NCI-H1436 treated with DMSO at 0.1 percent for 48 hours (cell line): Measurements from ENCODE around the gene C17orf114.

Experiments
- DNase-seq: peaks from one replicate; lab custom pipeline; 2025; lab: John Stamatoyannopoulos, UW

Gene C17orf114

DNA sequence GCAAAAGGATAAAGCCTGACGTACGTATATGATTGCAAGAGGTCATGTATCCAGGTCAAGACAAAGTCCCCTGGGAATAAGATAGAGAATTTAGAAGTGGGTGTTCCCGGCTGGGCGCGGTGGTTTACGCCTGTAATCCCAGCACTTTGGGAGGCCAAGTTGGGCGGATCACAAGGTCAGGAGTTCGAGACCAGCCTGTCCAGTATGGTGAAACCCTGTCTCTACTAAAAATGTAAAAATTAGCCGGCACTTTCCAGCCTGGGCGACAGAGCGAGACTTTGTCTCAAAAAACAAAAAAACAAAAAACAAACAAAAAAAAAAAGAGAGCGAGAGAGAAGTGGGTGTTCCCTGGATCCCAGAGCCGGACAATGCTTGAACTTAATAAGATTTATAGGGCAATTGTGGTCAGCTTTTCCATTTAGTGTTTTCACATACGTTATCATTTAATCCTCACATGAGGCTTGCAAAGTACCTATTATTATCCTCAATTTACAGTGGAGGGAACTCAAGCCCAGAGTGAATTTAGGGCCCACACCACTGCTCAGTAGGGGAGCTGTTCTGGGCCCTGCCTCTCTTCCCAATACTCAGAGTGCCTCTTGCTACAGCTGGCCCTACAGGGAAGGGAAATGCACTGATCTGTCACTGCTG is 13.8 kb downstream of the C17orf114 start:
- no peak for DNase-seq

GRCh38 chr17:4786516-4786915 is 15.6 kb downstream of the C17orf114 start:
- no peak for DNase-seq

DNA sequence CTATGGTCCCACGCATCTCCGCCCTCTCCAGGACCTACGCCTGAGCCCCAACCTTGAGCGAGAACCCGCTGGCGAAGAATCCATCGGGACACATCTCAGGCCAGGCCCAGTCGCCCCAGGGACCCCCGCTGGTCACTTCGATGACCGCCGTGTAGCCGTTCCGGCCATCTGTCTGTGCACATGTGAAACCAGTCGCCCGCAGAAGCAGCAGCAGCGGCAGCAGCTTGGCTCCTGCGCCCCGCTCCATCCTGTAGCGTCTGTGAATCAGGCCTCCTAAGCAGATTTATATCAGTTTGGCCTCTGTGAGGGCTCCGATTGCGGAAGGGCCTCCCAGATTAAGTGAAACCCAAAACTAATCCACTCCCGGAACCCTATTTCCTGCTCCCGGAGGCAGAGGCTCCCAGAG is 16.0 kb downstream of the C17orf114 start, which contains the start of gene VMO1:
VMO1 (minus strand) TSS at position 259 of the 406 bp plus-strand sequence; CDS start at position 247, 12 bp downstream.
- DNase-seq = no peak

DNA sequence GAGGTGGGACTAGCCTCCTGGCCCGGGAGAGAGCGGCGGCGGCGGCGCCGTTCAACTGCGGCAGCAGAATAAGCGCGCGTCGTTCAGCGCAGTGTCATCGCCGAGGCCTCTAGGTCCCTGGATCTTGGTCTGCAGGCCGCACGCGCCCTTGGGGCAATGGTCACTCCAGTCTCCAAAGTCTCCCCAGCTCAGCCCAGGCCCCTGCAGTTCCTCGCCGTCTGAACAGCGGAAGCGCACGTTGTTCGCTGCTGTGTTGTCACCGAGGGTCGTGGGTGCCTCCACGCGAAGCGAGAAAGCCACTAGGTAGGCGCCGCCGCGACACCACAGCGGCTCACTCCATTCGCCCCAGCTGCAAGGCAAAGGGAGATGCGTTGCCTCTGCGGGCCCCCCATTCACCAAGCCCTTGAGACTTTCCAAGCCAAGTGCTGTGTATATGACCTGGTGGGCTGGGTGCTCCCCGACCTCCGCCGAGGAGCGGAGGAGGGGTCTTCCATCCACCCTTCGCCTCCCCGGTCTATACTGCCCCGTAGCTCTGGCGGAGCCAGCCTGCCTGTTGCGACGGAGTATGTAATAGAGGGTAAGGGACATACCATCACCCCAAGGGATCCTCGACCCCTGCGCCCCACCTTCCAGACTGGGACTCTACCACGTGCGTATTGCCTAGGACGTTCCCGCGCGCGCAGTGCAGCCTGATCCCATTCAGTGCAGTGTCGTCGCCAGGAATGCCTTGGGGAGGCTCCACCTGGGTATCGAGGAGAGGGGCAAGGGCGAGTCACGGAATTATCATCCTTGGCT is 16.6 kb downstream of the C17orf114 start:
- DNase-seq = no peak

- DNase-seq = no peak
Measured at GRCh38 chr17:4782652-4783051, 19.5 kb downstream of the C17orf114 start.

DNA sequence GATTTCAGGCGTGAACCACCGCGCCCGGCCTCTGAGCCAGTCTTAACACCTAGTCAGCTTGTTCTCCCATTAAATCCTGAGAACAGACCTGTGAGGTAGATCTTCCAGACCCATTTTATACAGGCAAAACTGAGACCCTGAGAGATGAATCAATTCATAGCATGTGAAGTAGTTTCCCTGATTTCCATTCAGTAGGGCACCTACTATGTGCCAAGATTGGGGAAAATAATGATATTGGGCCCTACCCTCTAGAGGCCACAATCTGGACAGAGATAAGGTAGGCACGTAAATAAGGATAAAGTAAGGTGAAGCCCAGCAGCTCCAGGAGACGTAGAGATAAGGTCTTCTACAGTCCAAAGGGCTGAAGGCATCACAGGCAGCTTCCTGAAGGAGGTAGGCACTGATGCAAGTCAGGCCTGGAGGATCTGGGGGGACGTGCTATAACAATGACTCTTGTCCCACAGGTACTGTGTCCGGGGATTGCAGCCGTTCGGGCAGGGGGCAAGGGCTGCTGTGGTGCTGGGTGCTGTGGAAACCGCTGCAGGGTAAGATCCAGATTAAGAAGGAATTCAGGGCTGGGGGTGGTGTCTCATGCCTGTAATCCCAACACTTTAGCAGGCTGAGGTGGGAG is 21.7 kb downstream of the C17orf114 start:
- no peak for DNase-seq

DNA sequence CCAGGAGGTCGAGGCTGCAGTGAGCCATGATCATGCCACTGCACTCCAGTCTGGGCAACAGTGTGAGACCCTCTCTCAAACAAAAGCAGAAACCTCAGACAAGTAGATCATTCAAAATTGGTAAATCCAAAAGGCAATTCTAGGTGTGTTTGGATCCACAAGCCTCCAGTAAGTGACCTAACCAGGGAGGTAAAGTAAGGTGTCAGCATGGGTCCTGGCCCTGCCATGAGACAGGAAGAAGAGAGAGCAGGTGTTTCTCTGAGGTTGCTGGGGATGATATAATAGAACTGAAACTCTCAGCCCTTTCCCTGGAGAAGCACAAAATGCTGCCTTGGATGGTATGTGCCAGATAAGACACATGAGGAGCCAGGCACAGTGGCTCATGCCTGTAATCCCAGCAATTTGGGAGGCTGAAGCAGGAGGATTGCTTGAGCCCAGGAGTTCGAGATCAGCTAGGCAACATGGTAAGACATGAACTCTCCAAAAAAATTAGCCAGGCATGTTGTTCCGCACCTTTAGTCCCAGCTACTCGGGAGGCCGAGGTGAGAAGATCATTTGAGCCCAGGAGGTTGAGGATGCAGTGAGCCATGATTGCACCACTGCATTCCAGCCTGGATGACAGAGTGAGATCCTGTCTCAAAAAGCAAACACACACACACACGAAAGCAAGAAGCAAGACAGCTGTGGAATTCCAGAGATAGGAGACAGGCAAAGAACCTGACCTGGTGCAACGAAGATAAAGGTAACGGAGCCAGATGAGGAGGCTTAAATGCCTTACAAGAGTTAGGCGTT is 24.0 kb downstream of the C17orf114 start:
- DNase-seq = no peak

GRCh38 chr17:4772235-4772613 is 29.9 kb downstream of the C17orf114 start:
- no peak for DNase-seq

DNA sequence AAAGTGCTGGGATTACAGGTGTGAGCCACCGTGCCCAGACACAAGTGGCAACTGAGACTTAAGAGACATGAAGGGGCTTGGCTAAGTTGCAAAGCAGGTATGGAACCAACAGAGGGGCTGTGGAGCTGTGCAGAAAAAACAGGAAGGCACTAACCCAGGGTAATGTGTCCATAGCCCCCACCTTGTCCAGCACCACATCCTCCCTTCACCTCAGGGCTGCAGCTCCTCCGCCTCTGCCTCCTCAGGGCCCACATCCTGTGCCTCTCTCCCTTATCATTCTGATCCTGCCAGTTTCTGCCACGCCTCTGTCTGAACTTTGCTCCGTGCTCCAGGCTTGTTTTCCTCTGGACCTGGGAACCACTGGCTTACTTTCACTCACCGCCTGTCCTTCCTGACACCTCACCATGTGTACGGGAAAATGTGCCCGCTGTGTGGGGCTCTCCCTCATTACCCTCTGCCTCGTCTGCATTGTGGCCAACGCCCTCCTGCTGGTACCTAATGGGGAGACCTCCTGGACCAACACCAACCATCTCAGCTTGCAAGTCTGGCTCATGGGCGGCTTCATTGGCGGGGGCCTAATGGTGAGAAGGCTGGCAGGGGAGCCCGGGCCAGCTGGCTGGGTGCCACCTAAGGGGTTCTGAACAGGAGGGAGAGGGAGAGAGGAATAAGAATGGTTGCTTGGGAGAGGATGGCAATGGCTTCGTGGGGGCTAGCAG is 30.5 kb downstream of the C17orf114 start, which contains the start of gene TM4SF5:
TM4SF5 (plus strand) TSS at position 368 of the 716 bp plus-strand sequence; CDS start at position 405, 37 bp downstream.
- no peak for DNase-seq

DNA sequence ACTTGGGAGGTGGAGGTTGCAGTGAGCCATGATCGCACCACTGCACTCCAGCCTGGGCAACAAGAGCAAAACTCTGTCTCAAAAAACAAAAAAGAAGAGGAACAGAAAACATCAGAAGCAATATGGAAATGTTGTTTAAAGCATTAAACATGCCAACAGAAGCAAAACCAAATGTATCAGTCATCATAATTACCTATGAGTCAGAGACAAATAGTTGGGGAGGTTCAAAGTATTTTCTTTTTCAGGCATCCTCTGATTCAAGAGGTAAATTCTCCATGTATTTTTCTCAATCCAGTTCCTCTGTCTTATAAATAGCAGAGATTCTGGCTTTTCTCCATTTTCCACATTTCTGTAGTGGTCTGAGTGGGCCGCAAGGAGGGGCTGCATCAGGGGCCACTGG is 32.5 kb downstream of the C17orf114 start:
- no peak for DNase-seq

DNA sequence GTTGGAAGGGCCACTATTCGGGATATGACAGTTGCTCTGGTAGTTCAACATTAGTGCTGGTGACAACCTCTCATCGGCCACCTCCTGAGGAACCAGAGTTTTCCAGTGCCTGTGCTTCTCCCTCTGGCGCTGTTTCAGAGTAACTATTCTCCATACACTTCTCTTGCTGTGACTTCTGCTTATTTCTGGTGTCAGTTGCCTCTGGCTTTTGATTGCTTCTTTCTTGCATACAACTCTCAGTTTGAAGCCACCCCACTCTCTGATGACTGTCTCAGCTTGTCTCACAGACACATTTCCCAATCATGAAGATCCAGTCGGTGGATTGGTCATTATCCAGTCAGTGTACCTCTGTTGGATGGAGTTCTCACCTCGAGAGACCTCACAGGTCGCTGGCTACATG is 33.8 kb downstream of the C17orf114 start:
- DNase-seq = no peak

GRCh38 chr17:4766723-4767122 is 35.4 kb downstream of the C17orf114 start:
- DNase-seq = no peak

DNA sequence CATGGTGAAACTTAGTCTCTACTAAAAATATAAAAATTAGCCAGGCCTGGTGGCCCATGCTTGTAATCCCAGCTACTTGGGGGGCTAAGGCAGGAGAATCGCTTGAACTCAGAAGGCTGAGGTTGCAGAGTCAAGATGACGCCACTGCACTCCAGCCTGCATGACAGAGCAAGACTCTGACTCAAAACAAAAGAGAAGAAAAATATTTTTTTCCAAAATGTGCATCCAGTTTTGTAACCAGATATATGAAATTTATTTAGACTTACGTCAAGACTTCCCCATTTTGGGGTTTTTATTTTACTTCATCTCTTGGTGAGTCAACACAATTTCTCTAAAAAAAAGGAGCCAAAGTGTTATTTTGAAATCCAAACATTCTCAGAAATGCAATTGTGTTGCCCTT is 35.9 kb downstream of the C17orf114 start:
- no peak for DNase-seq

DNA sequence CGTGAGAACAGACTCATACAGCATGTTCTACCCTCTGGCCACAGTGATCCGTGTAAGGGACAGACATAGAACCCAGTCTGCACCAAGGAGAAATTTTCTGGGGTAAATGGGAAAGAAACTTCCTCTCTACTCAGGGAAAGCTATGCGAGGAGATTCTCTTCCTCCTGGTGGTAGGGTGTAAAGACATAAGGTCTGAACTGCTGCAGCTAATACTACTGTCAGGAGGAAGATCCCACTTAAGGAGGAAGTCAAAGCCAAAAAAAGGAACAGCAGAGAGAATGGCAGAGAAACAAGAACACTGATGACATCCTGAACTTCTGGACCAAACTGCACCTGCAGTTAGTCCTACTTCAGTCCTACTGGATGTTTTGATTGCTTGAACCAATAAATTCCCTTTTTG is 37.5 kb downstream of the C17orf114 start:
- DNase-seq = no peak

- DNase-seq = no peak
Measured at GRCh38 chr17:4759776-4760236, 42.3 kb downstream of the C17orf114 start.

DNA sequence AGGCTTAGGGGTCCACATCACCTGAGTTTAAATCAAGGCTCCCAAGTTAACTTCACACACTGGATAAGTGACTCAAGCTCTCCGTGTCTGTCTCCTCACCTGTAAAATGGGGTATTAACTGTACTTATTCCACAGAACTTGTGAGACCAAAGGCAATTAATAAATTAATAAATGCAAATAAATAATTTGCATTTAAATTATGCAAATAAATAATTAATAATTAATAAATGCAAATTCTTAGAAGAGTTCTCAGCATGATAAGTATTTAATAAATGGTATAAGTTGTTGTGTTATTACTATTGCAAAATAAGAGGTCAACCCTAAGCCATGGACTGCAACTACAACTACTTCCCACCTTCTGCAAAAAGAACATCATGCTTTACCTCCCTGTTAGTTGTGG is 48.7 kb downstream of the C17orf114 start:
- DNase-seq = no peak

GRCh38 chr17:4751932-4752331 is 50.2 kb downstream of the C17orf114 start:
- DNase-seq = no peak
